H9 (cell line): ENCODE data around the gene PITPNB. TPM values are rescaled to one million over a fixed set of nuclear protein-coding genes. Genes with fewer than 3 reads are reported as not detected.

Experiments
- DNase-seq: peaks from one replicate; pipeline ENCODE4 v3.0.0-alpha.2; 2017
- H2AFZ ChIP-seq: one replicate; pipeline ENCODE4 v1.6.1; 2013; ENCODE audit warnings: mild to moderate bottlenecking, low read length, control low read depth, moderate library complexity
- H2AK5ac ChIP-seq: 2 replicates; pipeline ENCODE4 v1.6.1; 2013; ENCODE audit warnings: low read length, control low read depth, mixed read lengths; ENCODE audit not compliant: insufficient read length
- H2BK120ac ChIP-seq: one replicate; pipeline ENCODE4 v1.6.1; 2013; ENCODE audit warnings: low read depth, mild to moderate bottlenecking, low read length, control low read depth, inconsistent platforms; ENCODE audit not compliant: poor library complexity, severe bottlenecking
- H2BK12ac ChIP-seq: 2 replicates; pipeline ENCODE4 v1.6.1; 2013; ENCODE audit warnings: low read length, control low read depth, mixed read lengths, low read depth; ENCODE audit not compliant: insufficient read length
- H2BK15ac ChIP-seq: 2 replicates; pipeline ENCODE4 v1.6.1; 2013; ENCODE audit warnings: low read depth, low read length, control low read depth
- H2BK20ac ChIP-seq: one replicate; pipeline ENCODE4 v1.6.1; 2013; ENCODE audit warnings: low read depth, mild to moderate bottlenecking, low read length, control low read depth, inconsistent platforms; ENCODE audit not compliant: poor library complexity, severe bottlenecking
- H2BK5ac ChIP-seq: 2 replicates; pipeline ENCODE4 v1.6.1; 2013; ENCODE audit warnings: low read length, control low read depth, mixed read lengths; ENCODE audit not compliant: insufficient read length
- H3K14ac ChIP-seq: 2 replicates; pipeline ENCODE4 v1.6.1; 2013; ENCODE audit warnings: low read length, control low read depth; ENCODE audit not compliant: insufficient read depth
- H3K18ac ChIP-seq: 2 replicates; pipeline ENCODE4 v1.6.1; 2013; ENCODE audit warnings: low read depth, mild to moderate bottlenecking, mixed read lengths, low read length, control low read depth; ENCODE audit not compliant: insufficient read length
- H3K23ac ChIP-seq: 2 replicates; pipeline ENCODE4 v1.6.1; 2013; ENCODE audit warnings: low read length, control low read depth, mixed read lengths, low read depth; ENCODE audit not compliant: insufficient read length
- H3K23me2 ChIP-seq: 2 replicates; pipeline ENCODE4 v1.6.1; 2013; ENCODE audit warnings: low read depth, mild to moderate bottlenecking, mixed read lengths, low read length, control low read depth; ENCODE audit not compliant: insufficient read length, poor library complexity, severe bottlenecking
- H3K27ac ChIP-seq: 2 replicates; pipeline ENCODE4 v1.5.1; 2013; ENCODE audit warnings: low read length, control low read depth, mixed read lengths, low read depth; ENCODE audit not compliant: insufficient read length
- H3K27me3 ChIP-seq: 2 replicates; pipeline ENCODE4 v1.6.1; 2013; ENCODE audit warnings: low read length, control low read depth, inconsistent platforms; ENCODE audit not compliant: insufficient read depth
- H3K4ac ChIP-seq: 2 replicates; pipeline ENCODE4 v1.6.1; 2013; ENCODE audit warnings: low read depth, mild to moderate bottlenecking, control low read depth, inconsistent platforms, low read length, moderate library complexity
- H3K4me1 ChIP-seq: 2 replicates; pipeline ENCODE4 v1.6.1; 2013; ENCODE audit warnings: low read length, control low read depth, inconsistent platforms; ENCODE audit not compliant: insufficient read depth
- H3K4me2 ChIP-seq: 2 replicates; pipeline ENCODE4 v1.6.1; 2013; ENCODE audit warnings: low read length, control low read depth, mixed read lengths; ENCODE audit not compliant: insufficient read length, insufficient read depth
- H3K56ac ChIP-seq: 2 replicates; pipeline ENCODE4 v1.6.1; 2013; ENCODE audit warnings: low read depth, mild to moderate bottlenecking, mixed read lengths, low read length, control low read depth; ENCODE audit not compliant: insufficient read length
- H3K79me1 ChIP-seq: 2 replicates; pipeline ENCODE4 v1.6.1; 2013; ENCODE audit warnings: low read depth, mild to moderate bottlenecking, moderate library complexity, low read length, control low read depth, inconsistent platforms; ENCODE audit not compliant: insufficient read depth, poor library complexity, severe bottlenecking
- H3K79me2 ChIP-seq: 2 replicates; pipeline ENCODE4 v1.6.1; 2013; ENCODE audit warnings: low read length, control low read depth, inconsistent platforms; ENCODE audit not compliant: insufficient read depth
- H3K9ac ChIP-seq: 2 replicates; pipeline ENCODE4 v1.6.1; 2013; ENCODE audit warnings: low read length, control low read depth, mixed read lengths; ENCODE audit not compliant: insufficient read length; ENCODE audit errors: extremely low read depth
- H3K9me3 ChIP-seq: one replicate; pipeline ENCODE4 v1.6.1; 2013; ENCODE audit warnings: low read depth, low read length, inconsistent platforms; ENCODE audit not compliant: control insufficient read depth
- H3T11ph ChIP-seq: one replicate; pipeline ENCODE4 v1.6.1; 2013; ENCODE audit warnings: mild to moderate bottlenecking, low read length, control low read depth, inconsistent platforms
- H4K20me1 ChIP-seq: one replicate; pipeline ENCODE4 v1.6.1; 2013; ENCODE audit not compliant: control insufficient read depth, insufficient read length, insufficient read depth
- H4K5ac ChIP-seq: 2 replicates; pipeline ENCODE4 v1.6.1; 2013; ENCODE audit warnings: low read depth, mild to moderate bottlenecking, mixed read lengths, low read length, control low read depth; ENCODE audit not compliant: insufficient read length
- H4K8ac ChIP-seq: replicated peaks from 2 replicates; pipeline ENCODE4 v1.6.1; 2013; ENCODE audit warnings: low read length, control low read depth, mixed read lengths, low read depth; ENCODE audit not compliant: insufficient read length
- H4K91ac ChIP-seq: 2 replicates; pipeline ENCODE4 v1.6.1; 2013; ENCODE audit warnings: low read depth, mild to moderate bottlenecking, moderate library complexity, mixed read lengths, low read length, control low read depth; ENCODE audit not compliant: insufficient read length
- H3K27ac Mint-ChIP-seq, 3 experiments: 2 replicates in 2 of 3; 3 replicates in 1 of 3; pipeline ENCODE4 v1.8.0; 2020 to 2021; ENCODE audit warnings: mixed read lengths in 3 of 3, mild to moderate bottlenecking in 1 of 3, moderate library complexity in 1 of 3
- H3K27me3 Mint-ChIP-seq: 2 replicates; pipeline ENCODE4 v1.8.0; 2021; ENCODE audit warnings: low read depth, mild to moderate bottlenecking, moderate library complexity, mixed read lengths
- H3K36me3 Mint-ChIP-seq, 3 experiments: 2 replicates in 2 of 3; 3 replicates in 1 of 3; pipeline ENCODE4 v1.8.0; 2020 to 2021; ENCODE audit warnings: low read depth in 3 of 3, mixed read lengths in 3 of 3; ENCODE audit not compliant: insufficient read depth in 1 of 3
- H3K4me1 Mint-ChIP-seq, 2 experiments: 2 replicates each; pipeline ENCODE4 v1.8.0; 2020; ENCODE audit warnings: mixed read lengths in 2 of 2
- H3K4me3 Mint-ChIP-seq, 2 experiments: 2 replicates in 1 of 2; 3 replicates in 1 of 2; pipeline ENCODE4 v1.8.0; 2020 to 2021; ENCODE audit warnings: mild to moderate bottlenecking in 2 of 2, mixed read lengths in 2 of 2, moderate library complexity in 1 of 2
- H3K9me3 Mint-ChIP-seq, 2 experiments: 2 replicates in 1 of 2; 3 replicates in 1 of 2; pipeline ENCODE4 v1.8.0; 2020; ENCODE audit warnings: mild to moderate bottlenecking in 2 of 2, mixed read lengths in 2 of 2, moderate library complexity in 1 of 2
- whole genome bisulfite sequencing: extraction: QIAGEN DNeasy Blood & Tissue Kit; methylation state at CpG from one replicate; pipeline ENCODE4 v1.1.7; 2013; ENCODE audit warnings: missing lambda C conversion rate, low lambda C conversion rate, mixed read lengths; ENCODE audit not compliant: insufficient read length; ENCODE audit errors: extremely low coverage; 5-methylcytosine and 5-hydroxymethylcytosine counted together
- total RNA-seq: library from RNA; stranded (reverse); gene quantifications from 2 replicates; pipeline ENCODE4 v1.2.1, GENCODE V29; 2021
- TF ChIP-seq, protein P1 (sequence below): fragments of 200-600 bp; sonication (generic); conservative IDR thresholded peaks from 3 replicates; pipeline ENCODE4 v1.8.0; 2021; ENCODE audit warnings: antibody characterized with exemption, mild to moderate bottlenecking

The PITPNB gene
- total RNA-seq, 1 experiment from 2014 or later = 106 TPM

DNA sequence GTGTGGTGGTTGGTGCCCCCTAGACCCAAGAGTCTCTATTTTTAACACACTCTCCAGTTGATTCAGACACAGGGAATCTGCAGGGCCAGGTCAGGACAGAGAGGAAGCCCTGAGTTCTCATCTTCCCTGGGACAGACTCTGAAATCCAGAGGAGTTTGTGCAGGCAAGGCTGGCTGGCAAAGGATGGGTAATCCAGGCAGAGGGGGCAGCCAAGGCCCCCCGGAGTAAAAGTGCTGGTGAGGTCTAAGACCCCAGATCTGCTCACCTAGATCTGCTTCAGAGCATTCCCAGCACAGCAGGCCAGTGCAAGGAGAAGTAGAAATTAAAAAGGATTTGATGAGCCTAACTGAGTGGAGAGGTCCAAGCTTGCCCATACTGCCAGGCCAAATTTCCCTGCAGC lies 76.9 kb downstream of the PITPNB start:
- Mint-ChIP-seq H3K4me3 (no peak overlapping the region), H3K27me3 (no peaks in the 10 kb centered on the region; the same call in 1 of the 2 replicates), H3K27ac (peak overlapping the region in 1 of 3 experiments; percentile 34; a peak in 1 of 7 replicates), H3K36me3 (peaks cover 6 to 14% (median 8%) of the 10 kb centered on the region in 3 experiments; a peak in 6 of 7 replicates), H3K9me3 (peaks cover 9 to 13% of the 10 kb centered on the region in 2 experiments), H3K4me1 (peaks cover 19 to 25% of the 10 kb centered on the region in 2 experiments)
- Histone ChIP-seq H4K20me1 (no peaks in the 10 kb centered on the region), H2BK12ac (no peak overlapping the region), H3K4me2 (no peak overlapping the region), H2BK15ac (no peak overlapping the region), H4K91ac (no peak overlapping the region), H3T11ph (no peak overlapping the region), H3K9ac (no peak overlapping the region), H3K27me3 (no peaks in the 10 kb centered on the region), H3K23me2 (no peaks in the 10 kb centered on the region), H3K56ac (no peak overlapping the region), H3K79me1 (no peaks in the 10 kb centered on the region), H3K27ac (no peak overlapping the region), H4K8ac (no peak overlapping the region), H3K23ac (no peak overlapping the region), H3K4me1 (peaks cover 5% of the 10 kb centered on the region; the same call in 1 of the 2 replicates), H4K5ac (no peak overlapping the region), H2BK120ac (no peak overlapping the region), H2AFZ (no peak overlapping the region), H3K14ac (no peak overlapping the region), H3K79me2 (no peaks in the 10 kb centered on the region), H3K9me3 (no peaks in the 10 kb centered on the region), H2BK5ac (no peak overlapping the region), H2AK5ac (no peak overlapping the region), H3K18ac (no peak overlapping the region), H2BK20ac (no peak overlapping the region), H3K4ac (no peak overlapping the region)
- DNase-seq = no peak
- TF ChIP-seq, protein P1, sequence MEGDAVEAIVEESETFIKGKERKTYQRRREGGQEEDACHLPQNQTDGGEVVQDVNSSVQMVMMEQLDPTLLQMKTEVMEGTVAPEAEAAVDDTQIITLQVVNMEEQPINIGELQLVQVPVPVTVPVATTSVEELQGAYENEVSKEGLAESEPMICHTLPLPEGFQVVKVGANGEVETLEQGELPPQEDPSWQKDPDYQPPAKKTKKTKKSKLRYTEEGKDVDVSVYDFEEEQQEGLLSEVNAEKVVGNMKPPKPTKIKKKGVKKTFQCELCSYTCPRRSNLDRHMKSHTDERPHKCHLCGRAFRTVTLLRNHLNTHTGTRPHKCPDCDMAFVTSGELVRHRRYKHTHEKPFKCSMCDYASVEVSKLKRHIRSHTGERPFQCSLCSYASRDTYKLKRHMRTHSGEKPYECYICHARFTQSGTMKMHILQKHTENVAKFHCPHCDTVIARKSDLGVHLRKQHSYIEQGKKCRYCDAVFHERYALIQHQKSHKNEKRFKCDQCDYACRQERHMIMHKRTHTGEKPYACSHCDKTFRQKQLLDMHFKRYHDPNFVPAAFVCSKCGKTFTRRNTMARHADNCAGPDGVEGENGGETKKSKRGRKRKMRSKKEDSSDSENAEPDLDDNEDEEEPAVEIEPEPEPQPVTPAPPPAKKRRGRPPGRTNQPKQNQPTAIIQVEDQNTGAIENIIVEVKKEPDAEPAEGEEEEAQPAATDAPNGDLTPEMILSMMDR = no peak
- no CpG with 5 or more reads among the region's 1 CpG for WGBS
